GM18498 (cell line): ENCODE results near the gene PSG4.
"Not testable (repeated sequence)": the region's sequence is repeated elsewhere in the genome, so short reads cannot be mapped to it uniquely, and the experiment has no call there.

Experiments used
- ATAC-seq: cut with Tn5 transposase; IDR thresholded peaks from one replicate; pipeline ENCODE4 v1.9.1; 2021; ENCODE audit warnings: mild to moderate bottlenecking, moderate library complexity; ENCODE audit not compliant: unreplicated experiment

Gene PSG4

DNA sequence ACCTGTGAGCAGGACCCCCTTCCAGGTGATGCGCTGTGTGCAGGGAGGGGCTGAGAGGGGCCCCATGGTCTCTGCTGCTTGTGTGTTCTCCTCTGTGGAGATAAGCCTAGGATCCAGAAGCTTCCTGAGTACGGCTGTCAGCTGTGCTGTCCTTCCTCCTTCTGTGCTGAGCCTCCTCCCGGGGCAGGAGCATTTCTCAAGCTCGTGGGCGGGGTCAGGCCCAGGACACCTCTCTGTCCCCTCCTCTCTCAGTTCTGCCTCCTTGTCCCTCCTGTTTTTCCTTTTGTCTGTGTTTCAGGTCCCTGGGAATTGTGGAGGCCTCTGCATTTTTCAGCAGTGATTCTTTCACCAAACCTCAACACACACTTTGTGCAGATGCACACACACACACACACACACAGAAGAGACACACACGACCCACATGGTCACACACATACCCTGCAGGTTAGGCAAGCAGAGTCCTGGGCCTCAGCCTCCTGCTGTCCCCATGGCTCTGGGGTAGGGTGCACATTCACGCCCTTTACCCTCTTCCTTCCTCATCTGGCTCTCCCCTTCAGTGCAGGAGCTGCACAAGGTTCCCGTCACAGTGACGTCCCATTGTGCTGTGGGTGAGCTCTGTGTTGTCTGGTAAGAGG, at the start of gene PSG4:
PSG4 (minus strand) TSS at position 168 of the 635 bp plus-strand sequence; CDS start at position 66, 102 bp downstream.
- ATAC-seq, result not testable (repeated sequence)

GRCh38 chr19:43251428-43251827, 46.0 kb upstream of the PSG4 start:
- ATAC-seq, result not testable (repeated sequence)

DNA sequence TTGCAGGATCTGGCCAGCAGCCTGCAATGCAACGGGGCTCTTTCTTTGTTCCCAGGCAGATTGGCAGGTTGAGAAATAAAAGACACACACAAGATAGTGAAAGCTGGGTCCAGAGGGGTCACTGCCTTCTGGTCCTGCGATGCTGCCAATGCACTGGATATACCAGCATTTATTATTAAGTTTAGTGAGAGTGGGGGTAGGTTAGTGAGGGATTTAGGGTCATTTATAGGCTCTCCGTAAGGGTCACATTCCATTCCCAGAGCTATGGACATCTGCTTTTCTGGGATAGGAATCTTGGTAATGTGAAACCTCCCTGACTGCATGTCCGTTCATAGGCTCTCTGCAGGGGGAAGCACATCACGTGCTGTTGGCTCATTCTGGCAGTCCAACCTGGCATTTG, 44.9 kb upstream of the PSG4 start:
- not testable (repeated sequence) for ATAC-seq

DNA sequence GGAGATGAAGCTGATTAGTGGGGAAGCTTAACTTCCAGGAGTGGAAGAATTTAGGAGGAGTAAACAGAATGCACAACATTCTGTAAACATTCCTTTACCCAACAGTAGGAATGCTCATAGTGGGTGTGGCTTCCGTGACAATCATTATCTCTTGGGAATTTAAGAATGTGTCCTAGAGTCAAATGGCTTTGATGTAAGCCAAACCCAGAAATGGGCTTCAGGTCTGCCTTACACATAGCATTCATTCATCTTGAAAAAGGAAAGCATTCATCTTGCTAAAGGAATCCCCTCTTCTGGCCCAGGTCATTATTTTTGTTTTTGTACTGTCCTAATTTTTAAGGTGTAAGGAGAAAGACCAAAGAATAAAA, 43.2 kb upstream of the PSG4 start:
- not testable (repeated sequence) for ATAC-seq

DNA sequence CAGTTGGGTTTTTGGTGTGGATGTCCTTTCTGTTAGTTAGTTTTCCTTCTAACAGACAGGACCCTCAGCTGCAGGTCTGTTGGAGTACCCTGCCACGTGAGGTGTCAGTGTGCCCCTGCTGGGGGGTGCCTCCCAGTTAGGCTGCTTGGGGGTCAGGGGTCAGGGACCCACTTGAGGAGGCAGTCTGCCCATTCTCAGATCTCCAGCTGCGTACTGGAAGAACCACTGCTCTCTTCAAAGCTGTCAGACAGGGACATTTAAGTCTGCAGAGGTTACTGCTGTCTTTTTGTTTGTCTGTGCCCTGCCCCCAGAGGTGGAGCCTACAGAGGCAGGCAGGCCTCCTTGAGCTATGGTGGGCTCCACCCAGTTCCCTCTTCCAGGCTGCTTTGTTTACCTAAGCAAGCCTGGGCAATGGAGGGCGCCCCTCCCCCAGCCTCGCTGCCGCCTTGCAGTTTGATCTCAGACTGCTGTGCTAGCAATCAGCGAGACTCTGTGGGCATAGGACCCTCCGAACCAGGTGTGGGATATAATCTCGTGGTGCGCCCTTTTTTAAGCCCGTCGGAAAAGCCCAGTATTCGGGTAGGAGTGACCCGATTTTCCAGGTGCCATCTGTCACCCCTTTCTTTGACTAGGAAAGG, 41.9 kb upstream of the PSG4 start:
- not testable (repeated sequence) for ATAC-seq

DNA sequence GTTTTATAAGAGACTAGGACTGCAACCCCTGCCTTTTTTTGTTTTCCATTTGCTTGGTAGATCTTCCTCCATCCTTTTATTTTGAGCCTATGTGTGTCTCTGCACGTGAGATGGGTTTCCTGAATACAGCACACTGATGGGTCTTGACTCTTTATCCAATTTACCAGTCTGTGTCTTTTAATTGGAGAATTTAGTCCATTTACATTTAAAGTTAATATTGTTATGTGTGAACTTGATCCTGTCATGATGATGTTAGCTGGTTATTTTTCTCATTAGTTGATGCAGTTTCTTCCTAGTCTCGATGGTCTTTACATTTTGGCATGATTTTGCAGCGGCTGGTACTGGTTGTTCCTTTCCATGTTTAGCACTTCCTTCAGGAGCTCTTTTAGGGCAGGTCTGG, 40.4 kb upstream of the PSG4 start:
- not testable (repeated sequence) for ATAC-seq

- ATAC-seq, result not testable (repeated sequence)
Measured at GRCh38 chr19:43242211-43242610, 36.8 kb upstream of the PSG4 start.

GRCh38 chr19:43238213-43238612, 32.8 kb upstream of the PSG4 start:
- not testable (repeated sequence) for ATAC-seq

DNA sequence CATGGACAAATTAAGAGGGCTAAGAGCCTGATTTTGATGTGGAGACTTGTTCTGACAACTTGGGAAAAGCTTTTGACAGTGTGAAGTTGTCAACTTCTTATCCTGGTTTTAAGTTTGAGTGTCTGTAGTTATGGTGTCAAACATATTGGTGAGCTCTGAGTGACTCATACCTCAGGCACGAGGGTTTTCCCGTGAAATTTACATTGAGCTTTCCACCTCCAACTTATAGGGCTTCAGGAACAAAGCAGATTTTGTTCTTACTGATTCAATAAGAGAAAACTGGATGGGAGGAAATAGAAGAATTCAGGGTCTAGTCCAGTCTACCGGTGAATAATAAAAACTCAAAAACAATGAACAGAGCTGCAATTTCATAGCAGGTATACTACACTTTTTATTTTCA, 30.2 kb upstream of the PSG4 start:
- ATAC-seq, result not testable (repeated sequence)

GRCh38 chr19:43229315-43229714, 23.9 kb upstream of the PSG4 start:
- ATAC-seq, result no peak

DNA sequence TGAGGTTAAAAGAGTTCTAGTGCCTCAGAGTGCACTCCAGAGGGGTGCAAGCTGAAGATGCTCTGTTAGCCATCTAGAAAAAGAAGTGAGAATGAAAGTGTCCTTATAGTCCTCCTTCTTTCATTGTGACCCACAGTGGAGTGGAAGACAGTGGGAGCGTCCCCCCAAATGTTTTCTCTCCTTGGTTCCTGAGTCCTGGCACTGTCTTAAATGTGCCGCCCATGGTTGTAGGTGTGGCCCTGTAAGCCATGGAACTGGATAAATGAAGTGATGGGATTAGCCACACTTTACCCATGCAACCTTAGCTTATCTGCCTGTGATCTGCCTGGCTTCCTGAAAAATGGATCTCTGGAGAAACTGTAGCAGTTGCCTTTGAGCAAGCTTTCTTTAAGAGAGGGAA, 23.3 kb upstream of the PSG4 start:
- ATAC-seq, result not testable (repeated sequence)

GRCh38 chr19:43226986-43227385, 21.5 kb upstream of the PSG4 start:
- not testable (repeated sequence) for ATAC-seq

GRCh38 chr19:43224855-43225253, 19.4 kb upstream of the PSG4 start:
- no peak for ATAC-seq

- not testable (repeated sequence) for ATAC-seq
Measured at GRCh38 chr19:43224201-43224854, 18.9 kb upstream of the PSG4 start.

GRCh38 chr19:43221891-43222290, 16.5 kb upstream of the PSG4 start:
- not testable (repeated sequence) for ATAC-seq

DNA sequence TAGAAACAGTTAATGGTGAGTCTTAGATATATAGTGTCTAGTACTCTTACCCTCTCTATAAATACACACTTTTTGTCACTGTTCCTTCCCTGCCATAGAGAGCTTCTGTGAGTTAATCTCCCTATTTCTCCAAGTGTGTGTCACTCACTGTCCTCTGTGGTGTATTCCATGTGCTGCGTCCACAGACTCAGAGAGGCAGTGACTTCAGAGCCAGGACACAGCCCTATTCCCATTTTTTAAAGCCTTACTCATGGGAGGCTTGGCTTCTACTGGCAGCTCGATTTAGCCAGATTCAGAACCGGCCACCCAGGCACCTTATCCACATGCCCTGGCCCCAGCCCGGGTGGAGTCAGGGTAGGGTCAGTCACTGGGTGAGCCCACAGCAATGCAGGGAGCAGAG, 13.7 kb upstream of the PSG4 start:
- ATAC-seq, result not testable (repeated sequence)

GRCh38 chr19:43215881-43216280, 10.4 kb upstream of the PSG4 start:
- not testable (repeated sequence) for ATAC-seq

DNA sequence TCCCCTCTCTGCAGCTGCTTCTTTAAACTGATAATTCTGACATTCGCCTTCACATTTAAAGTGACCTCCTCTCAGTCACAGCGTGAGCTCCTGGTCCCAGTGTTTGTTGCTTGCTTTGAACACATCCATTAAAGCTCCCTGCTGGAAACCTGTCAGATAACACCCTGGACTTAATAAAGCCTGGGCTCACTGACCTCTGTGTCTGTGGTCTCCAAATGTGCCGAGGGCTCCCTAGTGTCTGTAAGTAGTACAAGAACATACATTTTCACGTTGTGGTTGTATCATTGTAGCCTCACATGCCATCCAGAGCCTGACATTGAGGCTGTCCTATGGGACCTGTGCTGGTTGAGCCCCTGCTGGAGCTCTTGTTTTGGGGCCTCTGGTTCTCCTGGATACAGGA, 2.6 kb upstream of the PSG4 start:
- ATAC-seq, result no peak

GRCh38 chr19:43207174-43207573, 1.7 kb upstream of the PSG4 start:
- ATAC-seq, result not testable (repeated sequence)

- not testable (repeated sequence) for ATAC-seq
Measured at GRCh38 chr19:43203611-43204010, 1.8 kb downstream of the PSG4 start.

DNA sequence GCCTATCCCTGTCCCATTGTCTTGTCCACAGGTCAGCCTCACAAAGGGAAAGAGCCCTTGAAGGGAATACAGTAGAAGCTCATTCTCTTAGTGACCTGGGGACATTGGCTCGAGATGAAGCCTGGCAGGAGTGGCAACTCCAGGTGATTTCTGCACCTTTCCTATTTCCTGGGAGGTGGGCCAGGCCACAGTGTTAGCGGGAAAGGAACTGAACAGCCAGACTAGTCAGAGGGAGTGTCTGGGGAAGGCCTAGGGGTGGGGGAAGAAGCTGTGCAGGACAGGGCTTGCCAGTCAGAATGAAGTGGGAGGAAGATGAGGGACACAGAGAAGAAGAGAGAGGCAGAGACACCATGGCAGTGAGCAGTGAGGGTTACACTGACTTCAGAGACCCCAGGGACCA, 3.5 kb downstream of the PSG4 start:
- ATAC-seq, result not testable (repeated sequence)

GRCh38 chr19:43201337-43201801, 4.1 kb downstream of the PSG4 start:
- ATAC-seq, result not testable (repeated sequence)
